Adrenal gland (tissue), 5 donors: ENCODE measurements around the gene ASXL1.

Experiments
- POLR2A ChIP-seq, 2 donors: fragments of 450-650 bp; IDR thresholded peaks; one replicate each; pipeline ENCODE4 v1.6.1; 2017; ENCODE audit warnings: antibody characterized with exemption in 2 of 2, mild to moderate bottlenecking in 2 of 2, moderate library complexity in 1 of 2
- TF ChIP-seq, protein P1 (sequence below), 6 experiments: fragments of 450-650 bp in 4 of 6; fragments of 200-600 bp in 2 of 6; sonication (generic) in 1 of 6; IDR thresholded peaks; 1 replicate in 5 of 6; 2 replicates in 1 of 6; pipeline versions ENCODE4 v1.5.1 to v1.8.0; 2016 to 2021; ENCODE audit warnings: antibody characterized with exemption in 6 of 6, mild to moderate bottlenecking in 2 of 6, moderate library complexity in 1 of 6
- donor health status: DM: no; HTN: no; CAD: no.

DNA sequence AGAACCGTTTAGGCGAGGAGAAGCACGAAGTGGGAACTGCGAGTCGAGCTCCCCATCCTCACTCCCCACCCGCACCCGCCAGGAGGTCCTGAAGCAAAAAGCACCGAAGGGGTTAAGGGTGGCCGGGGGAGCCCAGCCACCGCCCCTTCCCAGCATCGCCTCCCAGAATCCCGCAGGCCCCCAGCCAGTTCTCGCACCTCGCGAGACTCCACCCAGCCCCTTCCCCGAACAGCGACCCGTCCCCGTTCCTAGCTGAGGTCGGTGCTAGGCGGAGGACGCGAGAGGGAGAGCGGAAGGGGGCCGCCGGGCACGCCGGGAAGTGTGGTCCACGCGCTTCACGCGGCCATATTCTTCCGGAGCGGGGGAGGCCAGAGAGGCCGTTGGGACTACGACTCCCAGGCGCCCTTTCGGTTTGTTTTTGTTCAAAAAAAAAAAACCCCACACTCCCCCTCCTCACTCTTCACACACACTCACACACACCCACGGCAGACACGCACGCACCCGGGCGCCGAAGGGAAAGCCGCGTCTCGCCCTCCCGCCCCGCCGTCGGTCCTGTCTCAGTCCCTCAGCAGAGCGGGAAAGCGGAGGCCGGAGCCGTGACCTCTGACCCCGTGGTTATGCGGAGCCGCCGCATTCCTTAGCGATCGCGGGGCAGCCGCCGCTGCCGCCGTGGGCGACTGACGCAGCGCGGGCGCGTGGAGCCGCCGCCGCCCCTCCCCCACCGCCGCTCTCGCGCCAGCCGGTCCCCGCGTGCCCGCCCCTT lies at the start of gene ASXL1:
- peak; percentile 14 to 57 for TF ChIP-seq POLR2A (IDR thresholded peaks at IDR 0.05)
- TF ChIP-seq, protein P1, sequence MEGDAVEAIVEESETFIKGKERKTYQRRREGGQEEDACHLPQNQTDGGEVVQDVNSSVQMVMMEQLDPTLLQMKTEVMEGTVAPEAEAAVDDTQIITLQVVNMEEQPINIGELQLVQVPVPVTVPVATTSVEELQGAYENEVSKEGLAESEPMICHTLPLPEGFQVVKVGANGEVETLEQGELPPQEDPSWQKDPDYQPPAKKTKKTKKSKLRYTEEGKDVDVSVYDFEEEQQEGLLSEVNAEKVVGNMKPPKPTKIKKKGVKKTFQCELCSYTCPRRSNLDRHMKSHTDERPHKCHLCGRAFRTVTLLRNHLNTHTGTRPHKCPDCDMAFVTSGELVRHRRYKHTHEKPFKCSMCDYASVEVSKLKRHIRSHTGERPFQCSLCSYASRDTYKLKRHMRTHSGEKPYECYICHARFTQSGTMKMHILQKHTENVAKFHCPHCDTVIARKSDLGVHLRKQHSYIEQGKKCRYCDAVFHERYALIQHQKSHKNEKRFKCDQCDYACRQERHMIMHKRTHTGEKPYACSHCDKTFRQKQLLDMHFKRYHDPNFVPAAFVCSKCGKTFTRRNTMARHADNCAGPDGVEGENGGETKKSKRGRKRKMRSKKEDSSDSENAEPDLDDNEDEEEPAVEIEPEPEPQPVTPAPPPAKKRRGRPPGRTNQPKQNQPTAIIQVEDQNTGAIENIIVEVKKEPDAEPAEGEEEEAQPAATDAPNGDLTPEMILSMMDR (IDR thresholded peaks at IDR 0.05) = no peak
